RWPE1 (cell line): ENCODE results near the gene TMEM200C.

Experiments
- CTCF ChIA-PET: fragments of 350-600 bp; sonication (Branson Sonifier 250); formaldehyde crosslinking; extraction: SDS; loops from one replicate; lab custom pipeline; 2021; lab: Yijun Ruan, JAX
- POLR2A ChIA-PET: fragments of 400-600 bp; formaldehyde crosslinking; extraction: SDS; loops from one replicate; lab custom pipeline; 2020; ENCODE audit warnings: antibody characterized with exemption; ENCODE audit not compliant: low non-redundant PET; lab: Yijun Ruan, JAX
- DNase-seq: peaks from one replicate; pipeline ENCODE4 v3.0.0; 2012; ENCODE audit warnings: low spot score
- H3K27ac ChIP-seq: fragments of 450-650 bp; 2 replicates; pipeline ENCODE4 v1.5.1; 2017
- CTCF ChIP-seq: fragments of 450-650 bp; conservative IDR thresholded peaks from 2 replicates; pipeline ENCODE4 v1.5.1; 2017; ENCODE audit warnings: low read depth, mild to moderate bottlenecking

Gene TMEM200C

GRCh38 chr18:5895299-5895875 is at the start of gene TMEM200C:
TSS of gene TMEM200C (minus strand) at chr18:5895522. CDS start at chr18:5892063, 3,459 bp downstream.
- POLR2A ChIA-PET: no interaction called here
- DNase-seq: no peak
- CTCF ChIA-PET: no interaction called here
- TF ChIP-seq CTCF: no peak
- H3K27ac ChIP-seq: no peak within 1 kb of the TSS

GRCh38 chr18:5944448-5944847 is 49.1 kb upstream of the TMEM200C start:
- CTCF ChIA-PET: no interaction called here
- POLR2A ChIA-PET: no interaction called here
- H3K27ac ChIP-seq: no peak overlapping the region
- no peak for TF ChIP-seq CTCF
- no peak for DNase-seq

GRCh38 chr18:5943514-5943913 is 48.2 kb upstream of the TMEM200C start:
- POLR2A ChIA-PET: no interaction called here
- no peak for DNase-seq
- CTCF ChIA-PET: no interaction called here
- no peak for TF ChIP-seq CTCF
- no peak overlapping the region for H3K27ac ChIP-seq

- POLR2A ChIA-PET: no interaction called here
These were observed 47.3 kb upstream of the TMEM200C start for GRCh38 chr18:5942591-5942990.

GRCh38 chr18:5941890-5942289 is 46.6 kb upstream of the TMEM200C start:
- ChIA-PET POLR2A (no interaction called here), CTCF (no interaction called here)
- TF ChIP-seq CTCF: no peak
- H3K27ac ChIP-seq: no peak overlapping the region
- DNase-seq: no peak

More at GRCh38 chr18:5942591-5942990, 47.3 kb upstream of the TMEM200C start:
- H3K27ac ChIP-seq: no peak overlapping the region
- CTCF ChIA-PET: no interaction called here
- no peak for DNase-seq
- no peak for TF ChIP-seq CTCF

- TF ChIP-seq CTCF: no peak
- no peak overlapping the region for H3K27ac ChIP-seq
- ChIA-PET CTCF (no interaction called here), POLR2A (no interaction called here)
- no peak for DNase-seq
These were observed 44.7 kb upstream of the TMEM200C start for GRCh38 chr18:5939801-5940667.
